ENCODE measurements around the gene MPRIP.
A peak's percentile ranks its signal among the peaks of the same experiment; 100 is the strongest.
"Not testable (repeated sequence)": the region's sequence is repeated elsewhere in the genome, so short reads cannot be mapped to it uniquely, and the experiment has no call there.

MPRIP gene

DNA sequence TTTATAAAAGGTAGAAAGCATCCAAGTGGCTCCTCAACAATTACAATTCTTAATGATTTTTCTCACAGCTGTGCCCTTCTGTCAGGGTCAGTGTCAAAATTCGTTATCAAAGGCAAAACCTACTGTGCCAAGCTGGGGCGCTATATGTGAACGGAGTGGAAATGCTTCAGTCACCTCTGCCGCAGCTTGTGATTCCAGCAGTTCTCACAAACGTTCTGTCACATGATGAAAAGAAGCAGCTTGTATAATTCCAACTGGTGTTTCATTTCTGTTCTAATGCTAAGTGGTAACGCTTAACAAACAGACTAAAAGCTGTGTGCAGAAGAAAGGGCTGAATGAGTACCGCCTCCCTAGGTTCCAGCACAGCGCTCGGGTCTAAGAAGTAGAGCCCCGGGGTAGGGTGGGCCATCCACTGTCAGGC lies 149.7 kb downstream of the MPRIP start:
- DNase-seq, result no peak

DNA sequence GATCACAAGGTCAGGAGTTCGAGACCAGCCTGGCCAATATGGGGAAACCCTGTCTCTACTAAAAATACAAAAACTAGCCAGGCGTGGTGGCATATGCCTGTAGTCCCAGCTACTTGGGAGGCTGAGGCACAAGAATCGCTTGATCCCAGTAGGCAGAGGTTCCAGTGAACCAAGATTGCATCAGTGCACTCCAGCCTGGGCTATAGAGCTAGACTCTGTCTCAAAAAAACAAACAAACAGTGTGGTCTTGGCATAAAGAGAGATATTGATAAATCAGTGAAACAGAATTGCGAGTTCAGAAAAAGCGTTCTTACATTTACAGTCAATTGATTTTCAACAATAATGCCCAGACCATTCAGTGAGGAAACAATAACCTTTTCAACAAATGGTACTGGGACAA lies 153.2 kb downstream of the MPRIP start:
- DNase-seq, result not testable (repeated sequence)

DNA sequence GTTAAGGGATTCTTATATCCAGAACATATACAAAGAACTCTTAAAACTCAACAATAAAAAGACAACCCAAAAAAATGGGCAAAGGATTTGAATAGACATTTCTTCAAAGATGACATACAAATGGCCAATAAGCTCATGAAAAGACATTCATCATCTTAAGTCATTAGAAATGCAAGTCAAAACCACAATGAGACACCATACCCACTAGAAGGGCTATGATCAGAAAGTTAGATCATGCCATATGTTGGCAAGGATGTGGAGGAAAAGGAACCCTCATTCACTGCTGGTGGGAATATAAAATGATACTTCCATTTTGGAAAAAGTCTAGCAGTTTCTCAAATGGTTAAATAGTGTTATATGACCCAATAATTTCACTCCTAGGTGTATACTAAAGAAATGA lies 154.5 kb downstream of the MPRIP start:
- DNase-seq, result no peak

DNA sequence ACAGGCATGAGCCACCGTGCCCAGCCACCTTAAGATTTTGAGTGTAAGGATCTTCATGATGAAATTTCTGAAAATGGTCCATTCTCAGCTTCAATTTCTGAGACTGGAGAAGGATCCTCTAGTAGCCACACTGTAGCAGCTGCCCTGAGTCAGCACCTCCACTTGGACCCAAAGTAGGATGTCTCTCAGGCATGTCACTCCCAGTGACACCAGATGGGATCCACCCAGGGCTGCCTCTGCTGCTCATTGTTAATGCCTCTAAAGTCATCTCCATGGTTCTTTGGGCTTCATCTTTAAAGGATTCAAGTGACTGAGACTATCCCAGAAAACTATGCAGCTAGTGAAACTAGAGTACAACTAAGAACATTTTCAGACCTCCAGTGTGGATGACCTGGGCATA lies 156.0 kb downstream of the MPRIP start:
- no peak for DNase-seq

DNA sequence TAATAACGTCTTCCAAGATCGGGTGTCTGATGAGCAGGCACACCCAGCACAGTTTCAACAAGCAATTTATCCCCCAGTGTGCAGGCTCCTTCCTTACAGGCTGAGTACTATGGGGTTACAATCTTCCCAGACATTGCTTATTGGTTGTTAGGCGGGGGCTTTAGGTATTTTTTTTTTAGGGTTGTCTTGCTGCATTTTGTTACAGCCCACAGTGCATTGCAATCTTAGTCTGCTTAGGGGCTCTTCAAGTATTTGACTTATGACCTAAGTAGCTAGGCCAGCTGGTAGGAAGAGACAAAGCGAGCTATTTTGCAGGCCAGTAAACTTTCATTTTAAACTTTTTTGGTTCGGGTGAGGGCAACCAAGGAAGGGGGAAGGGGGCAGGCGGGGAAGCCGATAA lies 158.1 kb downstream of the MPRIP start:
- DNase-seq, result no peak

DNA sequence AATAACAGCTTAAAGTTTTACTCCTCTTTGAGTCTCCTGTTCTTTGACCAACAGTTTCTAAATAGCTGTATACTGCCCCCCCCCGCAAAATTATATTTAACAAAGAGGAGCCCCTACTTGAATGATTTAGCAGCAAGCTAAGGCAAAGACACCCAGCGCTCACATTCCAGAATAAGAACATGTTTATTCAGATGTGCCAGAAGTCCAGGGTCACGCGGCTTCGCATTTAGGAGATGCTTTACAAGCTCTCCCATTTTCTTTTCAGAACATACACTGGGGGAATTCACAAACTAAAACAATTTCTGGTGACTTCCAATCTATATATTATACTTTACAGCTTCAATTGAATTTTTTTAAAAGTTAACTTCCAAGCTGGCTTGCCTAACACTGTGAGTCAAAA lies 158.6 kb downstream of the MPRIP start:
- DNase-seq, result no peak

DNA sequence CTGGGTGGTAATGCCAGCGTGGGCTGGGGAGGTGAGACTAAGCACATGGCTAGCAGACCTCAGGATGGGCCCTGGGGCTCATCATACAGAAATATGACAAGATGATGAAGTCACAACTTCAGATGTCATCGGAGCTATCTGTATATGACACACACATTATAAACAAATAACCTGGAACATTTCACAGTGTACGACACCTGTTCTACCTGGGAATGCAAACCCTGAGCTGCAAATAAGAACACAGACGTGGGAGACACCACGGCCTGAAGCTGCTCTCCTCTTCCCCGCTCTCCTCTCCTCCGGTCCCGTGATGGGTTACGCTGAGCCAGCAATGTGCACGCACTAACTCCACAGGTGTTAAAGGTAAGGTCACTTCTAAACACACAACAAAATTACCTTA lies 159.0 kb downstream of the MPRIP start:
- DNase-seq, result no peak

DNA sequence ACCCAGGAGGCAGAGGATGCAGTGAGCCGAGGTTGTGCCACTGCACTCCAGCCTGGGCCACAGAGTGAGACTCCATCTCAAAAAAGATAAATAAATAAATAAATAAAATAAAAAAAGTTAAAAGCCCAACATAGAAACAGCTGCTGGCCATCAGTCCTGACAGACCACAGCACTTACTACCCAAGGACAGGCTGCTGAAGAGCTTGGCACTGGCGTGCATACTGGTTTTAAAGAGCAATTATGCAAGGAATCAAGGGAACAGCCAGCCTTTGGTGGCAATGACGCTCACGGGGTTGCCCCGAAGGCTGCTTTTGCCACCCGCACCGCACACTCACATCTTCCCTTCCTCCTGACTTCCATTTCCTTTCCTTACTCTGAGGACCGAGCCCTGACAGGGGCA lies 159.7 kb downstream of the MPRIP start:
- no peak for DNase-seq

DNA sequence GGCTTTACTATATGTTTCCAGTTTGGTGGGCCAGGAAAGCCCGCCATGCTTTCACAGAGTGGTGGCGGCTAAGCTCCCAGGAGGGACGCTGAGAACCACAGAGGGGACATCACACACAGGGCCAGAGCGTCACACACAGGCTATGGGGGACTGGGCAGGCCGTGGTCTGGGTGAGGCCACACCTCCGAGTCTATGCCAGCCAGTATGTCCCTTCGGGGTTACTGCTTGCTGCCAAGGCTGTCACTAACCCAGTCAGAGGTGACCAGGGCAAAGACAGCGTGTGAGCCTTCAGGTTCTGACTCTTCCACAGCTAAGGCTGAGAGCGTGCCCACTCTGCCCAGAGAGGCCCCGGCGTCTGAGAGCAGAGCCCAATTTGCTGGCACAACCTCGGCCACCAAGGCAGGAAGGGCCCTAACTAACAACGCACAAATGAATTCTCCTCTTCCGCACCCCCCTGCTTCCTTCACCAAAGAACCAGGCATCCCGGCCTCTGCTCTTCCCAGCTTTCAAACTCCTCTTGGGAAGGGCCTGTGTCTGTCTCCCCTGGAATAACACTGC lies 161.0 kb downstream of the MPRIP start:
- DNase-seq, result no peak

DNA sequence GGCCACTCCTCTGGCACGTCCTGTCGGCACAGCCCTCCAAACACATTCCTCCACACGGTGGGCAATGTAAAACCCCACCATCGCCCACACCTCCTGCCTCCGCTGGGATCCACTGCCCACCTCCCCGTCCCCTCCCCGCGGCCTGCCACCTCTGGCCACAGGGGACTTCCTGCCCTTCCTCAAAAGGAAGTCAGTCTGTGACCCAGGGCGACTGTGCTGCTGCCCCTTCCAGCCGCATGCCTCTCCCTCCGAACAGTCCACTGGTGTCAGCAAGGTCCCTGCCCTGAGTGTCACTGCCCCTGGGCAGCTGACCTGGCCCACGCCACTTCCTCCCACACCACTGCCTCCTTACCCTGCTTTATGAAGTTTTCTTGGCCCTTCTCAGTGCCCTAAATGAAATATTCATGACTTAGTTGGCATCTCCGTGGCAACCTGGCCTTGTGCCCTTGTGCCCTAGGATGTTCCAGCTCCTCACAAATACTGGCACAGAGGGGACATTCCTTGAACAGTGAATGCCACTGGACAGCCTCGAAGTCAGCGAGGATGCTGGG lies 161.9 kb downstream of the MPRIP start:
- no peak for DNase-seq

DNA sequence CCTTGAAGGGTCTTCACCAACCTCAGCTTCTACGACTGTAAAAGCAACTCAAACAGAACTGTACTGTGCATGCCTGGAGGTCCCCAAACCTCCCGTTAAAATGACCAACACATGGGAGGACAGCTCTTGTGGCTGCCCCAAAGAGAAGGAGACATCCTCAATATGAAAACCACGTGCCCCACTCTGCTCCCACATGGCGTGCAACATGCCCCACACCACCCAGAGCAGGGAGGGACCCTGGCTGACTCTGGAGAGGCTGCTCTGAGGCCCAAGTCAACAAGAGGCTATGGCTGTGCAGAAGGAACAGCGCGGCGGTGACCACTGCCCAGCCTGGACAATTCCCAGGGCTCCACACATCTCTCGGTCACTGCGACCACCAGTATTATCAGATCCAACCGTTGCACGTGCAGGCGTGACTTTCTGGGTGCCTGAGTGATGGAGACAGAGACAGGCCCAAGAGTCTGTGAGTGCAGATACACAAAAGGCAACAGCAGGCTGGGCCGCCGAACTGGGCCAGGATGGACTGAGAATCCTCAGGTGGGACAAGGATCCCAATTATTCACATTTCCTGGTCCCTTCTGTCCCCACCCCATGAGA lies 162.5 kb downstream of the MPRIP start:
- DNase-seq, result no peak

DNA sequence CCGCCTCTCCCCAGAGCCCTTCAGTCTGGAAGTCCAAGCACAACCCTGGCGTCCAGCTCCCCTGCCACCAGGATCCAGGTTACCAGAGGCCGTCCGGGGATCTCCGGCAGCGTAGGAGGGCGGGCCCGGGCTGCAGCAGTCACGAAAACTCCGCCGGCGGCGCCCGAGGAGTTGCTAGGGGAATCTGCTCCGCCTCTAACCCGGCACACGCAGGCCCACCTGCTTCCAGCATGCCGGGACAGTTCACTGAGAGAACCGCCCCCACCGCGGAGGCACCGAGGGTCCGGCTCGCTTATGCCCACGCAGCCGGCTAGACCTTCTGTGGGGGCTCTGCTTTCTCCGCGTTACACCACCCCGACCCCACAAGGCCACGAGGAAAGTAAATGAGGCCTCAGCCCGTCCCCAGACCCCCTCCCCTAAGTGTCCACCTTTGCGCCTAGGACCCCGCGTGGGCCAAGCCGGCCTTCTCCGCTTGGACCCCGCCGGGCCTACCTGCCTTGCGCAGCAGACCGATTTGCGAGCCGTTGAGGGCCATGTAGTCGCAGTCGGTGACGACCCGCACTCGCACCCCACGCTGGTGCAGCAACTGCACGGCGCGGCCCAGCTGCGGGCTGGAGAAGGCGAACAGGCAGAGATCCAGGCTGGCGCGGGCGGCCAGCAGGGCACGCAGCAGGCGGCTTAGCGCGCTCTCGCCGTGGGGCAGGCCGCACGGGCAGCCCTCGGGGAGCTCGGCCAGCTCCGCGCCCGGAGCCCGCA lies 163.3 kb downstream of the MPRIP start:
- peak; percentile 43 for DNase-seq

DNA sequence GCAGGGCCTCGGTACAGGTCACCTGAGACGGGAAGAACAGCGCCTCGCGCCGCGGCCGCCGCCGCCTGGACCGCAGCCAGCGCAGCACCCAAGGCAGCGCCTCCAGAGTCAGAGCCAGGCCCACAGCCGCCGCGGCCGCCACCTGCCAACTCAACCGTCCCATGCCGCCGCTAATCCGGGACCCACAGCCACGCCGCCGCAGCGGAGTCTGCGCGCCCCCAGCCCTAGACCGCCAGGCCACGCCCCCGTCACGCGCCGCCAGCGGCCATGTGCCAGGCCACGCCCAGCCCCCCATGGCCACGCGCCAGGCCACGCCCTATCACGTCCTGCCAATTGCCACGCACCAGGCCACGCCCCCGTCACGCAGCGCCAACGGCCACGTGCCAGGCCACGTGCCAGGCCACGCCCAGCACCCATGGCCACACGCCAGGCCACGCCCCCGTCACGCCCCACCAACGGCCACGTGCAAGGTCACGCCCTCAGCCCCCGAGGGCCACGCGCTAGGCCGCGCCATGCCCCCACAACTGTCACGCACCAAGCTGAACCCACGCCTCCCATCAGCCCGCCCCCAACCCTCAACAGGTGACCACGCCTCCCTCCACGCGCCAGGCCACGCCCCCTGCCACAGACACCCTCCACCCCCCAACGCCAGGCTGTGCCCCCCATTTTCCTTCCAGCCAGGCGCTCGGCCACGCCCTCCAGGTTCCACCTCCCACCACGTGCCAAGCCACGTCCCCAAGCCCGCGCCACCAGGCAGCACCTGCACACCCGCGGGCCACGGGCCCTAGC lies 164.1 kb downstream of the MPRIP start, which contains the start of gene PLD6:
Gene PLD6, minus strand, starts transcription at position 210 of the 789 bp plus-strand sequence. Its CDS starts 47 bp downstream, at position 163.
- DNase-seq, result peak; percentile 91

DNA sequence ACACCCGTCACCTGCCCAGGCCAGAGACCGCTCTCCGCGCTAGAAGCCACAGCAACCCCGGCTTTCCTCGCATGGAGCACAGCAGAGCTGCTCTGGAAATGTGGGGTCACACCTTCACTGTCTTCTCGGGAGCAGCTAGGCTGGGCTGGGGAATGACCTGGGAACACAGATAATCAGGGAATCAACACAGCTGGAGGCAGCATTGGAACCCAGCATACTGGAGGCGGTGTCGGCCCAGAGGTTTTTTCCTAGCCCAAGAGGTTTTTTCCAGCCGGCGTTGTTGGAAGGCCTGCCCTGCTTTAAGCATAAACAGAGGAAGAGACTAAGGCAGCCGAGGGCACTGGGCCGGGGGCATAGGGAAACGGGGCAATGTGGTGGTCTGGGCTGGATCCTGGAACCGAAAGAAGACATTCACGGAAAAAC lies 164.7 kb downstream of the MPRIP start:
- DNase-seq, result no peak

DNA sequence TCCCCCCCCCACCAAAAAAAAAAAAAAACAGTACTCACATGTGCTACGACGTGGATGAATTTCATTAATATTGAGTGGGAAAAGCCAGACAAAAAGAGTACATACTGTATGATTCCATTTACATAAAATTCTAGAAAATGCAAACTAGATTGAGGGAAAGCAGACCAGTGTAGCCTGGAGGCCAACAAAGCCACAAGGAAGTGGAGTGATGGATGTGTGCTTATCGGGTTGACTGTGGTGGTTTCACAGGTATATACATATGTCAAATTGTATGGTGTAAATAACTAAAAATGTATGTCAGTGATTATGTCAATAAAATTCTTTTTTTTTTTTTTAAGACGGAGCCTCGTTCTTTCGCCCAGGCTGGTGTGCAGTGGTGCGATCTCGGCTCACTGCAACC lies 165.7 kb downstream of the MPRIP start:
- no peak for DNase-seq

DNA sequence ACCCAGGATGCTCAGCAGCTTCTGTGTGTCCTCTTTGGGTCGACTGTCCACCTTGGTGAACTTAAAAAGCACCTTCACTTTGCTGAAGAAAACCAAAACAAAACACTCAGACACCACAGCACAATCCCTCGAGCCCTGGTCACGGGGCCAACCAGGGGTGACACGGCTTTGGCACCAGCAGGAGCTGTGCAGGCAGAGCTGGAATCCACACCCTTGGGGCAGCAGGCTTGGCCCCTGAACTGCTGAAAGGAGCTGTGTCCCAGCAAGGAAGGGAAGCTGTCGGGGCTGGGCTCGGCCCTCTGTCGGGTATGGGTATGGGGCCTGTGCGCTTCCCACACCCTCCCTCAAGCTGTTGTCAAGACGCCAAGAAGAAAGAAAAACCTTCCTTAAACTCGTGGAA lies 171.5 kb downstream of the MPRIP start:
- no peak for DNase-seq

DNA sequence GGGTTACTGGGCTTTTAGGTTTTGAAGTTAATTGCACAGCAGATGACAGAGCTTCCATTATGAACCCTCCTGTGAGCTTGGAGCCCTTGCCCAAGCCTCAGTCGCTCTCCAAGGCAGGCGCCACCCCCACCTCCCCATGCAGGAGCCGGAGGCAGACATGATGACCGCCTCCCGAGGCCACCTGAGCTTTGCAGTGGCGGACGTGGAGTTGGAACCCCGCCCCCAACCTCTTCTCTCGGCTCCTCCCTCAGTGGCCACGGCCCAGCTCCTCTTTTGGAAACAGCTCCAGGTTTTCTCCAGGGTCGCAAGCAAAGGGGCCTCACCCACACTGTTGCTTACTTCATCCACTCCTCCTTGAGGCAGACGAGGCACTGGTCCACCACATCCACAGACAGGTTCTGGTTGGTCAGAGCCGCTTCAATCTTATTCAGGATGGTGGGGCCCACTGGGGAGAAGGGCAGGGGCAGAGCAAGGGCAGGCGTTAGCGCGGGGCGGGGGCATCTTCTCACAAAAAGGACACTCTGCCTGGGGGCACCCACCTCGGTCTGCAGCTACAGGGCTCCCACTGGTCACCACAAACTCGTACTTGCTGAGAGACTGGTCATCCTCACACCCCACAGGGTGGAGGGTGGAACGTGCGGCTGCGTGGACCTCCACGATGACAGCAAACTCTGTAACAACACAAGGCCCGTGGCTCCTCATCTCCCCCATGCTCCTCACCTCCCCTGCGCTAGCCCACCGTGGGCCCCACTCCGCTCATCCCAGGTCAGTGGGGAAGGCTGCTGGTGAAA lies 172.6 kb downstream of the MPRIP start:
- DNase-seq, result no peak

DNA sequence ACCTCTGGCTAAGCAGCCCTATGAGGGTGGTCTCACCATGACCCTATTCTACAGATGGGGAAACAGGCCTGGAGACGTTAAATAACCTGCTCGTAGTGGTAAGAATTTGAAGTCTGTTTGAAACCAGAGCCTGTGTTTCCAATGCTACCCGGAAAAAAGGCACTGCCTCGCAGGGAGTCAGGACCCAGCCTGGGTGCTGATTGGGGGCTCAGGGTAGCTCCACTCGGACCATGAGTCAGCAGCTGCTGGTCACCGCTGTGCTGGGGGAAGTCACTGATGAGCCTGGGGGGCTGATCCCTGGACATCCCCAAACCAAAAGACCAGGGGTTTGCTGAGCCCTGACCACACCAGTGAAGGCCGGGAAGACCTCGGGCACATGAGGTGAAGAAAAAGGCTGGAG lies 173.3 kb downstream of the MPRIP start:
- DNase-seq, result no peak

DNA sequence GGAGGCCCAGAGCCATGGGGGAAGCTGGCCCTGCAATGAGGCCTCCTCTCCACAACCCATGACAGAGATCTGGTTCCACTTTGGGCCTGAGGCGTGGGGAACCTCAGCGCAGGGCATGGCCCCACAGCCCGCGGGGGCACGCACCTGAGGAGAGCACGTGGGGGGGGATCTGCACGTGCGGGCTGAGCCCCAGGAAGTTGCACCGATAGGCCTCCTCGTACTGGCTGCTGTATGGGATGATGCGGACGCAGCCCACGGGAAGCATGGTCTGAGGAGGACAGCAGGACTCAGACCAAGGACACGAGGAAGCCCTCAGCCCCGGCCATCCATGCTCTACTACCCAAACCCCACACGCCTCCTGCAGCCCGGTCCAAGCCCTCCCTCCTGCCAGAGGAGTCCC lies 174.0 kb downstream of the MPRIP start:
- no peak for DNase-seq

DNA sequence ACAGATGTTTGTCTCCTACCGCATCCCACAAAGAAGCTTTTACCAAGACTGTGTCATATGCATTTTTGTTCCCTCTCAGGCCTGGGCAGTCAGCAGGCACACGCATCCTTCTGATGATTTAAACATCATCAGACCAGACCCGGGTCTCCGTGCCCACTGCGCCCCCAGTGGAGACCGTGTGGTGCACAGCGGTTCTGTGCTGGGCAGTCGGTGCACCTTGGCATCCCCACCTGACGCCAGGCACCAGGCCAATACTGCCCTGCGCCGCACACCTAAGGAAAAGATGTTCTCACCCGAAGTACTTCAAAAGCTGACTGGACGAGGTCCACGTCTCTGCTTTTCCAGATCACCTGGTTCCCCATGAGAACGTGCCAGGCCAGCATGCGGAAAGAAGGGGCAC lies 174.5 kb downstream of the MPRIP start:
- DNase-seq, result no peak

DNA sequence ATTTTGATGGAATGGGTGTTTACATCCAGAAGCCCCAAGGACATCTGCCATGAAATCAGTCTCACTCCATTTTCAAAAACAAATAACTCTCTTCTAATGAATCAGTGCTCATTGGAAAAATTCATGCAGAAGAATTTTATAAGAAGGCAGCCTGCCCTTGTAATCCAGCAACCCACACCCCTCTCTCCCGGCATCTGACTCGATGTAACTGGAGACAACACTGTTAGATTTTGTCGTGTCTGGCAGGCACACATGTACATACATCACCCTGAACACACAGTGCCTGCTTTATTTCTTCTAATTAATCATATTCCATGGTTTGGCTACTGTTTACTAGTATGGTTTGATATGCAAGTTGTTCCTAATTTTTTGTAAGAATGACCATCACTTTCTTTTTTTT lies 175.7 kb downstream of the MPRIP start:
- DNase-seq, result no peak

DNA sequence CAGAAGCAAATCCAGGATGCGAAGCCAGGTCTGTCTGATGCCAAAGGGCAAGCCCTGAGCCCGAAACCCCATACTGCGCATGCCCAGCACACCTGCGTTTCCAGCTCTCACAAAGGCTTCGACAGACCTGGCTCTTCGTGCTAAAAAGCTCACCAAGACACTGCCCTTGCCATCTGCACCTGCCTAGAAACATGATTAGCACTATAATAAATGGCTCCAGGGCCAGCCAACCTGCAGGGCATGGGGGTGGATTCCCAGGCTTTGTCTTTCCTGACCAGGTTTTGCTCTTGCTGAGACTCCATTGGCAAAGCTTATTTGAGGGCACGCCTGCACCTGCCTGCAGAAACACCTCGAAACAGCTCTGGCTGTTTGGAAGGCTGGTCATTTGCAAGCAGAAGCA lies 178.3 kb downstream of the MPRIP start:
- no peak for DNase-seq

DNA sequence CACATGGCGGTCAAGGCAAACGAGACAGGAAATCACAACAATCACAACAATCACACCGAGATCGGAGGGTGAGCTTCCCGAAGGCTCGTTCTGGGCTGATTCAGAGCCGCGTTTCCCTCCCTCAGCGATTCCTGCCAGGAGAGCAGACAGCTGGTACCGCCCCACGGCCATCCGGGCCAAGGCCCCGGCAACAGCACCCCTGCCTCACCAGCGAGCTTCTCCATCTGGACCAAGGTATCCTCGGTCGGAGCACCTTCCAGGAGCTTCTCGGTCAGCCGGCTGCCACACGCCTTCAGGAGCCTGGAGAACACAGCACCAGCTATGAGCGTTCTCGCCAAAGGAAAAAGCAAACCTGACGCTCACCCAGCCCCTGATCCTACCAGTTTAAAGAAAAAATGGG lies 179.1 kb downstream of the MPRIP start:
- no peak for DNase-seq
